Stimulated activated CD8-positive, alpha-beta memory T cell treated with anti-CD3 and anti-CD28 coated beads, Interleukin-2, amount 100 ng/mL, for 48 hours (primary cell): Measurements from ENCODE around the gene PTHLH.

ENCODE experiments used
- DNase-seq, 2 donors: peaks; one replicate each; pipeline ENCODE4 v3.0.0-alpha.2; 2020; ENCODE audit warnings: low read depth in 2 of 2

PTHLH gene

DNA sequence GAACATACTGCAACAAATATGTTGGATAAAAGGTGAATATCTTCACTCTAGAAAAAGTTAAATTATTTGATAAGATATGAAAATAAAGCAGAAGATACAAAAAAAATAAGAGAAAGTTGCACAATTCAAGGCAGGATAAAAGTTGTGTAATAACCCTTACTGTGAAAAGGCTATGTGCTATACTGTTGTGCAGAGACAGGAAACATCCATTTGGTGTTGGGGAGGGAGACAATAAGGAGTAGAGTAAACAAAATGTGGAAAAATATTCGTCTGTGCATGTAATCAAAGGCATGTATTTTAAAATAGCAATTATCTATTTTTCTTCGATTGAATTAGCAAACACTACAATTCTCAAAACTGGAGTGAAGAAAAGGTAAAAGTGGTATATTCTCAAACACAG lies 34.8 kb downstream of the PTHLH start:
- DNase-seq: no peak

DNA sequence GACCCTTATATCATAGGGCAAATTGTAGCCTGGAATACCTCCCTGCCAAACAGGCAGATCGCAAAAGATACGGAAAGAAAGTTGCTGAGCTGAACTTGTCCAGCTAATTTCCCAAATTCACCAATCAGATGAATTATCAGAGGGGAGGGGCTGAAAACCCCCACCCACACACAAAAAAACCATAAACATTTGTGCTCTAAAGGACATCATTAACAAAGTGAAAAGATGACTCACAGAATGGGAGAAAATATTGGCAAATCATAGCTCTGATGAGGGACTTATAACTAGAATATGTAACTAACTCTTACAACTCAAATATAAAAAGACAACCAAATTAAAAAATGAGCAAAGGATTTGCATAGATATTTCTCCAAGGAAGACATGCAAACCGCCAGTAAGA lies 36.3 kb downstream of the PTHLH start:
- DNase-seq: no peak

DNA sequence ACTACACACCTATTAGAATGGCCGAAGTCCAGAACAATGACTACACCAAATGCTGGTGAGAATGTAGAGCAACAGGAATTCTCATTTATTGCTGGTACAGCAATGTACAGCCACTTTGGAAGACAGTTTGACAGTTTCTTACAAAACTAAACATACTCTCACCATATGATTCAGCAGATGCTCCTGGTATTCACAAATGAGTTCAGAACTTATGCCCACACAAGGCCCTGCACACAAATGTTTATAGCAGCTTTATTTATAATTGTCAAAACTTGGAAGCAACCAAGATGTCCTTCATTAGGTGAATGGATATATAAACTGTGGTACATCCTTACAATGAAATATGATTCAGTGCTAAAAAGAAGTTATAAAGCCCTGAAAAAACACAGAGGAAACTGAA lies 38.3 kb downstream of the PTHLH start:
- no peak for DNase-seq

GRCh38 chr12:27931390-27931789 lies 41.1 kb downstream of the PTHLH start:
- no peak for DNase-seq

- DNase-seq: no peak
Measured at GRCh38 chr12:27927347-27927746, 45.2 kb downstream of the PTHLH start.

GRCh38 chr12:27924350-27925135 lies 48.0 kb downstream of the PTHLH start:
- DNase-seq: no peak

DNA sequence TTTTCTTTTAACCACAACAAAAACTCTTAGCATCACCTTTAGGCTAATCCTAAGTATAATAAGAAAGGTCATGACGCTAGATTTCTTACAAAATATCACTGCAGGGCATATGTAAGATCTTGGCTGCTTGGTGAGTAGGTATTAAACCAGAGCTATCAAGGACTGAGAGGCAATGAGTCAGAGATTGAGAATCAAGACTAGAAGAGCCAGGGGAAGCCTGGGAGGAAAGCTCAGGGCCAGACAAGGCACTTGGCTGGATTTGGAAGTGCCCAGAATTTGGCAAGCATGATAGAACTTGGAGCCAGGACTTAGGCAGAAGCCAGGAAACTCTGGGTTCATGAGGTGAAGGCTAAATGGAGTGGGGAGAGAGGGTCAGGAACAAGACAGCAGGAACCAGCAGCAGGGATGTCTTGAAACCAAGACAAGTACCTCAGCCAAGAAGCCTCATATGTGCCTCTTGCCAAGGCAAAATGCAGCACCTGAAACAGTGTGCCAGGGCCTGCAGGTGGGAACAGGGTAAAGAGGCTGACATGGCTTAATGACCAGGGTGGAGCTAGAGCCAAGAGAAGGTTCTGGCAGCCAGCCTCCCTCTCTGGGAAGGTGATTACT lies 49.9 kb downstream of the PTHLH start:
- DNase-seq: no peak

GRCh38 chr12:27919671-27920235 lies 52.8 kb downstream of the PTHLH start:
- DNase-seq: no peak

DNA sequence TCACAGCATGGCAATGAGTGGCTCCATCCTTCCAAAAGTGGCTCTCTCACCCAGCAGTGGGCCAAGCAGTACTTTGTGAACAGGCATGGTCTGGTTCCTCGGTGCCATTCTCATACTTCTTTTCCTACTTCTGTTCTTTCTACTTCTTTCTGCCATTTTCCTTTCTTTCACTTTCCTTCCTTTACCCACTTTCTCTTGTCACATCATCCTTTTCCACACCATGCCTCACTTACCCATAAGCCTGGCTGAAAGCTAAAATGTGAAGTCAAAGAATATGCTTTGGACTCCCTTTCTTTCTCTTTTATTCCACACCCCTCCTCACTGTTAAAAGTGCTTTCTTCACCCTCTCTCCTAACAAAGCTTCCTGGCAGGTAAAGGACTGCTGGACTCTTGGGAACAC lies 57.0 kb downstream of the PTHLH start:
- DNase-seq: no peak

DNA sequence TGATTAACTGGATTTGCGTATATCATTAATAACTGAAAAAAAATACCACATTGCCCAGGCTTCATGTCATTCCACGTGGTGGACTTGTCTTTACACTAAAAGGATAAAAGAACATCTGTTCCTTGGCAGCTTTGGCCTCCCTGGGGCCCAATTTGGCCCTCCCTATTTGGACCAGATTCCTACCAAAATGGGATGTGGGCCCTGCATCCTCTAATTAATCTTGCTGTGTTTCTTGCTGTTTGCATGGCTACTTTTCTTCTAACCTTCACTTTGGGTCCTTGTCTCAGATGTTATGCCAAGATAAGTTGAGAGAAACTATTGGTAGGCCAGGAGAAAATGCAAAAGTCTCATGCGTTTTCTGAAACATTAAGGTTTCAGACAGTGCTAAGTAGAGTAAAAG lies 57.5 kb downstream of the PTHLH start:
- DNase-seq: no peak

DNA sequence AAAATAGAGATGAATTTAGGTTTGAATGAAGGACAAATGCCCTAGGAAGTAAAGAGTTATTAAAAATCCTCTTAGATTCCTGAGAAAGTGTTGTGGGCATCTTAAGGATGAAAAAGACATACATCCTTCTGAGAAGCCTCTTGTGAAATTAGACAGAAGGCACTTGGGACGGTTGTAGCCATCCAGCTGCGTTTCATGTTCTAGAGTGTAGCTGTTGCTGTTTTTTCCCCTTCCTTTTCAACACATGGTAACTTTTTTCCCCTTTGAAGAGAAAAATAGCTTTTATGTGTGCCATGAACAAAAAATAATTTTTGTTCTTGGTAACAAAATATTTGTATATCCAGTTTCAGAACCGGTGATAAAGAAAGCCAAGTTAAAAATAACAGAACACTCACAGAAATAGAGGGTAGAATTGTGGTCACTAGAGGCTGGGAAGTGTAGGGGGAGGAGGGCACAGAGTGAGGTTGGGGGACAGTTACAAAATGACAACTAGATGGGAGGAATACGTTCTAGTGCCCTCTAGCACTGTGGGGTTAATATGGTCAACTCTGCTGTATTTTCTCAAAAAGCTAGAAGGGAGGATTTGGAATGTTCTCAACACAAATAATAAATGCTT lies 58.4 kb downstream of the PTHLH start:
- DNase-seq: no peak

DNA sequence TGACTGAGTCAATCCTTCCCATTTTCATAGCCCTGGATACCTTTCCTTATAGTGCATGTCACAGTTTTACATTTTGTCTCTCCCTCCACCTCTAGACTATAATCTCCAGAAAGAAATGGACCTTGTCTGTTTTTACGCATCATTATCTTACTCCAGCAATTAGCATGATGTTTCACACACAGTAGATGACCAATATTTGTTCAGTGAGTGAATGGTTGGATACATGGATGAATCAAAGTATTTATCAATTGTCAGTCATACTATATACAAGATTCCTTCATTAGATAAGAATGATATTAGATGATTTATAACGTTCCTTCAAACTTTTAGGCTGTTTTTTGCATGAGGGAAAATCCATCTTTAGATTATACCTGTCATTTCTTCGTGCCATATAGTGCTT lies 61.1 kb downstream of the PTHLH start:
- DNase-seq: no peak
